MM.1S (cell line): ENCODE results near the gene SLC12A7.

Experiments
- EZH2 ChIP-seq: fragments of 300-600 bp; sonication (generic); optimal IDR thresholded peaks from 2 replicates; pipeline ENCODE3; 2017; ENCODE audit warnings: low read depth, mild to moderate bottlenecking, antibody characterized with exemption, low read length, mixed read lengths
- EZH2phosphoT487 ChIP-seq: fragments of 300-600 bp; sonication (generic); IDR thresholded peaks from 2 replicates; pipeline ENCODE4 v1.6.1; 2018; ENCODE audit warnings: antibody characterized with exemption, low read length
- TF ChIP-seq, protein P1 (sequence below): fragments of 300-600 bp; sonication (generic); IDR thresholded peaks from 2 replicates; pipeline ENCODE4 v1.5.1; 2016; ENCODE audit warnings: antibody characterized with exemption, low read length, mixed read lengths

GRCh38 chr5:1037671-1038416 is 74.0 kb downstream of the SLC12A7 start:
- TF ChIP-seq, protein P1, sequence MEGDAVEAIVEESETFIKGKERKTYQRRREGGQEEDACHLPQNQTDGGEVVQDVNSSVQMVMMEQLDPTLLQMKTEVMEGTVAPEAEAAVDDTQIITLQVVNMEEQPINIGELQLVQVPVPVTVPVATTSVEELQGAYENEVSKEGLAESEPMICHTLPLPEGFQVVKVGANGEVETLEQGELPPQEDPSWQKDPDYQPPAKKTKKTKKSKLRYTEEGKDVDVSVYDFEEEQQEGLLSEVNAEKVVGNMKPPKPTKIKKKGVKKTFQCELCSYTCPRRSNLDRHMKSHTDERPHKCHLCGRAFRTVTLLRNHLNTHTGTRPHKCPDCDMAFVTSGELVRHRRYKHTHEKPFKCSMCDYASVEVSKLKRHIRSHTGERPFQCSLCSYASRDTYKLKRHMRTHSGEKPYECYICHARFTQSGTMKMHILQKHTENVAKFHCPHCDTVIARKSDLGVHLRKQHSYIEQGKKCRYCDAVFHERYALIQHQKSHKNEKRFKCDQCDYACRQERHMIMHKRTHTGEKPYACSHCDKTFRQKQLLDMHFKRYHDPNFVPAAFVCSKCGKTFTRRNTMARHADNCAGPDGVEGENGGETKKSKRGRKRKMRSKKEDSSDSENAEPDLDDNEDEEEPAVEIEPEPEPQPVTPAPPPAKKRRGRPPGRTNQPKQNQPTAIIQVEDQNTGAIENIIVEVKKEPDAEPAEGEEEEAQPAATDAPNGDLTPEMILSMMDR = no peak
- TF ChIP-seq EZH2 (no peak), EZH2phosphoT487 (no peak)
